ENCODE measurements around the gene FOXP1. TPM values are rescaled to one million over a fixed set of nuclear protein-coding genes. Genes with fewer than 3 reads are reported as not detected.

Gene FOXP1
- polyA plus RNA-seq, 1 donor from 2014 or later: 5.6 TPM

DNA sequence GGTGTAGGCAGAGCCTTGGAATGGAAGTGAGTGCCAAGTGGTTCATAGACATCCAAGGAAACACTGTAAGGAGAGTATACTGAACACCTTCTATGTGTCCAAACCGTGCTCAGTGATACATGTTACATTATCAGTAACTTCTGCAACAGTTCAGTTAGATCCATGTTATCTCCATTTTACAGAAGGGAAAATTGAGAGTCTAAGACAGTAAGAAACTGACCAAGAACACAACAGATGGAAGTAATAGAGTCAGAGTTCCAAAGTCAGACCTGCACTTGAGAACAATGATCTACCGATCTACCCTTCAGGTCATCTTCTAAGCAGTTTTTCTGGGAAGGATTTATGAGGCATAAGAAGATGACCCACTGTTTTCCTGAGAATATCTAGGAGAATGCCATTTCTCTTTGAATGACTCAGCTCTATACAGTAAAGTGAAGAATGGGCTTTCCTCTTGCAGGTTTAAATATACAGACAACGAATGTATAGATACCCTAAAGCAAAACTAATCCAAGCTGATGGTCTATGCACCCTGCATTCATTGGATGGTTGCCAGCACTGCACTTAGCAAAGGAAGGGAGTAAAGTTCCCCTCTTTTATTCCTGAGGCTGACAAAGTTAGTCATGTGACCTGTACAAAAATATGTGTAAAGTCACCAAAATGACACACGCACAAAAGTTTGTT, 667.0 kb downstream of the FOXP1 start:
- Histone ChIP-seq H3K27me3 (ENCODE audit: insufficient read depth, low read depth, low read length) (no peaks in the 10 kb centered on the region), H3F3A (ENCODE audit: insufficient read depth, low read length, poor library complexity, severe bottlenecking) (no peaks in the 10 kb centered on the region), H3K9me3 (ENCODE audit: low read length) (no peaks in the 10 kb centered on the region), H2AFZ (ENCODE audit: low read depth, low read length) (no peak overlapping the region), H3K27ac (ENCODE audit: low read length) (no peak overlapping the region), H4K20me1 (ENCODE audit: insufficient read depth) (no peaks in the 10 kb centered on the region), H3K9me2 (ENCODE audit: insufficient read depth, low read length) (no peaks in the 10 kb centered on the region), H3K79me2 (replicated peaks; ENCODE audit: insufficient read depth, low read length) (no peaks in the 10 kb centered on the region), H3K4me2 (ENCODE audit: low read length) (no peak overlapping the region), H3K9ac (ENCODE audit: low read length) (no peak overlapping the region), H3K36me3 (ENCODE audit: insufficient read depth, low read length) (no peaks in the 10 kb centered on the region), H3K4me3 (ENCODE audit: low read length) (no peak overlapping the region)
- TF ChIP-seq EZH2 (IDR thresholded peaks at IDR 0.05; ENCODE audit: borderline replicate concordance, insufficient read depth, low read length, poor library complexity, severe bottlenecking) (no peak), MXI1 (conservative IDR thresholded peaks at IDR 0.05; ENCODE audit: poor library complexity, severe bottlenecking) (no peak), SMC3 (conservative IDR thresholded peaks at IDR 0.05; ENCODE audit: poor library complexity) (no peak), RAD21 (conservative IDR thresholded peaks at IDR 0.05) (no peak), EP300 (conservative IDR thresholded peaks at IDR 0.05; ENCODE audit: poor library complexity, severe bottlenecking) (no peak), TAF1 (IDR thresholded peaks at IDR 0.05; ENCODE audit: low read depth) (no peak), POLR2AphosphoS5 (IDR thresholded peaks at IDR 0.05) (no peak)
- TF ChIP-seq, protein P1, sequence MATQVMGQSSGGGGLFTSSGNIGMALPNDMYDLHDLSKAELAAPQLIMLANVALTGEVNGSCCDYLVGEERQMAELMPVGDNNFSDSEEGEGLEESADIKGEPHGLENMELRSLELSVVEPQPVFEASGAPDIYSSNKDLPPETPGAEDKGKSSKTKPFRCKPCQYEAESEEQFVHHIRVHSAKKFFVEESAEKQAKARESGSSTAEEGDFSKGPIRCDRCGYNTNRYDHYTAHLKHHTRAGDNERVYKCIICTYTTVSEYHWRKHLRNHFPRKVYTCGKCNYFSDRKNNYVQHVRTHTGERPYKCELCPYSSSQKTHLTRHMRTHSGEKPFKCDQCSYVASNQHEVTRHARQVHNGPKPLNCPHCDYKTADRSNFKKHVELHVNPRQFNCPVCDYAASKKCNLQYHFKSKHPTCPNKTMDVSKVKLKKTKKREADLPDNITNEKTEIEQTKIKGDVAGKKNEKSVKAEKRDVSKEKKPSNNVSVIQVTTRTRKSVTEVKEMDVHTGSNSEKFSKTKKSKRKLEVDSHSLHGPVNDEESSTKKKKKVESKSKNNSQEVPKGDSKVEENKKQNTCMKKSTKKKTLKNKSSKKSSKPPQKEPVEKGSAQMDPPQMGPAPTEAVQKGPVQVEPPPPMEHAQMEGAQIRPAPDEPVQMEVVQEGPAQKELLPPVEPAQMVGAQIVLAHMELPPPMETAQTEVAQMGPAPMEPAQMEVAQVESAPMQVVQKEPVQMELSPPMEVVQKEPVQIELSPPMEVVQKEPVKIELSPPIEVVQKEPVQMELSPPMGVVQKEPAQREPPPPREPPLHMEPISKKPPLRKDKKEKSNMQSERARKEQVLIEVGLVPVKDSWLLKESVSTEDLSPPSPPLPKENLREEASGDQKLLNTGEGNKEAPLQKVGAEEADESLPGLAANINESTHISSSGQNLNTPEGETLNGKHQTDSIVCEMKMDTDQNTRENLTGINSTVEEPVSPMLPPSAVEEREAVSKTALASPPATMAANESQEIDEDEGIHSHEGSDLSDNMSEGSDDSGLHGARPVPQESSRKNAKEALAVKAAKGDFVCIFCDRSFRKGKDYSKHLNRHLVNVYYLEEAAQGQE (IDR thresholded peaks at IDR 0.05; ENCODE audit: borderline replicate concordance): no peak
- TF ChIP-seq, protein P2, sequence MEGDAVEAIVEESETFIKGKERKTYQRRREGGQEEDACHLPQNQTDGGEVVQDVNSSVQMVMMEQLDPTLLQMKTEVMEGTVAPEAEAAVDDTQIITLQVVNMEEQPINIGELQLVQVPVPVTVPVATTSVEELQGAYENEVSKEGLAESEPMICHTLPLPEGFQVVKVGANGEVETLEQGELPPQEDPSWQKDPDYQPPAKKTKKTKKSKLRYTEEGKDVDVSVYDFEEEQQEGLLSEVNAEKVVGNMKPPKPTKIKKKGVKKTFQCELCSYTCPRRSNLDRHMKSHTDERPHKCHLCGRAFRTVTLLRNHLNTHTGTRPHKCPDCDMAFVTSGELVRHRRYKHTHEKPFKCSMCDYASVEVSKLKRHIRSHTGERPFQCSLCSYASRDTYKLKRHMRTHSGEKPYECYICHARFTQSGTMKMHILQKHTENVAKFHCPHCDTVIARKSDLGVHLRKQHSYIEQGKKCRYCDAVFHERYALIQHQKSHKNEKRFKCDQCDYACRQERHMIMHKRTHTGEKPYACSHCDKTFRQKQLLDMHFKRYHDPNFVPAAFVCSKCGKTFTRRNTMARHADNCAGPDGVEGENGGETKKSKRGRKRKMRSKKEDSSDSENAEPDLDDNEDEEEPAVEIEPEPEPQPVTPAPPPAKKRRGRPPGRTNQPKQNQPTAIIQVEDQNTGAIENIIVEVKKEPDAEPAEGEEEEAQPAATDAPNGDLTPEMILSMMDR (IDR thresholded peaks at IDR 0.05; ENCODE audit: poor library complexity, severe bottlenecking): no peak

DNA sequence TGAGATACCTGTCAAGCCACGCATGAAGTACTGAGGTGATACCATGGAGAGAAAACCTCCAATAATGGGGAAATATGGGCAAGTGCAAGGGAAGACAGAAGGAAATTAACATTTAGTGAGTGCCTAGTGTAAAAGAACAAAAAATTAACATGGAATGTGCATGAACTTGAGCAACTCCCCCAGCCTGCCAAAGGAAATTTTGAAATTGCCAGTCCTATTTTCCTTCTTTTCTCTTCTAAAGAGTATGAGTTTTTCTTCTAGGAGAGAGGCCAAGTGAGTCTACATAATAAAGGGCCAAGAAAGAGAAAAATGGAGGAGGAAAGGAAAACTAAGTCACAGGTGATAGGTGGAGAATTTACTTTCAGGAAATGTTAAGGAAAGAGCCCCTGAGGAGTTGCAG, 668.7 kb downstream of the FOXP1 start:
- Histone ChIP-seq H4K20me1 (ENCODE audit: insufficient read depth) (no peaks in the 10 kb centered on the region), H3K4me3 (ENCODE audit: low read length) (no peak overlapping the region), H3K9ac (ENCODE audit: low read length) (no peak overlapping the region), H3K4me2 (ENCODE audit: low read length) (no peak overlapping the region), H3K9me2 (ENCODE audit: insufficient read depth, low read length) (no peaks in the 10 kb centered on the region), H2AFZ (ENCODE audit: low read depth, low read length) (no peak overlapping the region), H3K9me3 (ENCODE audit: low read length) (no peaks in the 10 kb centered on the region), H3K36me3 (ENCODE audit: insufficient read depth, low read length) (no peaks in the 10 kb centered on the region), H3F3A (ENCODE audit: insufficient read depth, low read length, poor library complexity, severe bottlenecking) (no peaks in the 10 kb centered on the region), H3K27me3 (ENCODE audit: insufficient read depth, low read depth, low read length) (no peaks in the 10 kb centered on the region), H3K79me2 (replicated peaks; ENCODE audit: insufficient read depth, low read length) (no peaks in the 10 kb centered on the region), H3K27ac (ENCODE audit: low read length) (no peak overlapping the region)
- TF ChIP-seq EP300 (conservative IDR thresholded peaks at IDR 0.05; ENCODE audit: poor library complexity, severe bottlenecking) (no peak), RAD21 (conservative IDR thresholded peaks at IDR 0.05) (no peak), POLR2AphosphoS5 (IDR thresholded peaks at IDR 0.05) (no peak), TAF1 (IDR thresholded peaks at IDR 0.05; ENCODE audit: low read depth) (no peak), SMC3 (conservative IDR thresholded peaks at IDR 0.05; ENCODE audit: poor library complexity) (no peak), MXI1 (conservative IDR thresholded peaks at IDR 0.05; ENCODE audit: poor library complexity, severe bottlenecking) (no peak), EZH2 (IDR thresholded peaks at IDR 0.05; ENCODE audit: borderline replicate concordance, insufficient read depth, low read length, poor library complexity, severe bottlenecking) (no peak)
- TF ChIP-seq, protein P2 (IDR thresholded peaks at IDR 0.05; ENCODE audit: poor library complexity, severe bottlenecking): no peak
- TF ChIP-seq, protein P1 (IDR thresholded peaks at IDR 0.05; ENCODE audit: borderline replicate concordance): no peak
